GM18873 (cell line): ENCODE results near the gene LSMEM2.
"Not testable (repeated sequence)": the region's sequence is repeated elsewhere in the genome, so short reads cannot be mapped to it uniquely, and the experiment has no call there.

Experiments used
- ATAC-seq: cut with Tn5 transposase; IDR thresholded peaks from one replicate; pipeline ENCODE4 v1.9.1; 2021; ENCODE audit warnings: mild to moderate bottlenecking, moderate library complexity, moderate number of reproducible peaks; ENCODE audit not compliant: unreplicated experiment, low FRiP score

LSMEM2 gene

DNA sequence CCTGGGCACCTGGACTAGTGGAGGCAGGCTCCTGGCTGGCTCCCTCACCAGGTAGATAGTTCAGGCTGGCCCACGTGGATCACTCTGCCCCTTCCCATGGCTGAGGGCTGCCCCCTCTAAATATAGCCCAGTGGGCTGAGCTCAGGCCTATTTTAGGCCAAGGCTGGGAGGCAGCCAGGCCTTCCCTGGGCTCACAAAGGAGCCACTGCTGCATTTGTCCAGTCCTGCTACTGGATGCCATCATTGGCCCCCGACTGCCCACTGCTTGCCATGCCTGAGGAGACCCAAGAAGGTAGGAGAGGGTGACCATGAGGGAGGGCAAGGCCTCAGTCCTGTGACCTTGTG is at the start of gene LSMEM2:
LSMEM2 (plus strand) TSS at position 208 of the 345 bp plus-strand sequence; CDS start at position 235, 27 bp downstream.
- no peak for ATAC-seq

DNA sequence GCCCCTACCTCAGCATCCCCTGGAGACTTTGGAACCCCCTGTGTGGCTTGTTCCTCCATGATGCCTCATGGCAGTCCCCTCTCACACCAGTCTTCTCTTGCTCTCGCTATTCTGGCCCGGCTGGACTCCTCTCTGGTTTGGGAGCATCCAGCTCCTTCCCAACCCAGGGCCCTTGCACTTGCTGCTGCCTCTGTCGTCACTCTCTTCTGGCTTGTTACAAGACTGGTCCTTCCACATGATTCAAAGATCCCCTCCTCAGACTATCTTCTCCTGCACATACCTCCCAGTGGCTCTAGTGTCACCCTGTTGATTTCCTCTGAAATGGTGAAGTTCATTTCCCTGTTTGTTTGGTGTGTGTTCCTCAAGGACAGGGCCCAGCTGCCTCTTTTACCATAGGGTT is 49.4 kb upstream of the LSMEM2 start:
- ATAC-seq, result no peak

DNA sequence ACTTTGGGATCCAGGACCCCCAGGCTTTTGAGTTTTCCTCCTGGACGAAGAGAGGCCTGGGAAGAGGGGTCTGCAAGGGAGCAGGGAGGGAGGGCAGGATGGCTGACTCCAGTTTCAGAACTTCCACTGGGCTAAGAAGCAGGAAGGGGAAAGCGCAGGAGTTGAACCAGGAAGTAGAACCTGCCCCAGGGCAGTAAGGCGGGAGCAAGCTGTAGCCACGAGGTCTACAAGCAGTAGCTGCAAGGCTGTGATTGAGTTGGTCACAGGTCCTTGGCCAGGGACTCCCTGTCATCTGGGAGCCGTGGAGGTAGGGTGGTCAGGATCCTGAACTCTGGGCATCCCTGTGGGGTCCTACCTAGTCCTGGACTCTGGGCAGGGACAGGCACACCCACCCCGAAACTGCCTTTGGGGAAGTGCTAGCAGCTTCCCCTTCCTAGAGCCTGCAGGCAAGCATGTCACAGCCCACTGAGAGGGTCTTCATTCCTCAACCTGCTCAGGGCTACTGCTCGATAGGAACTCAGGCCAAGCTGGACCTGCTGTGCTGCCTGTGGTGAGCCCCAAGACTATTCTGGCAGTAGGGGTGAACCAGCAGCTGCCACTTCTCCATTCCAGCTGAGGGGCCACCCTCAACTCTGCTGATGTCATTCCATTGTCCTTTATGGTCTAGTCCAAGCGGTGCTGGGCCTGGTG is 48.6 kb upstream of the LSMEM2 start:
- ATAC-seq, result no peak

DNA sequence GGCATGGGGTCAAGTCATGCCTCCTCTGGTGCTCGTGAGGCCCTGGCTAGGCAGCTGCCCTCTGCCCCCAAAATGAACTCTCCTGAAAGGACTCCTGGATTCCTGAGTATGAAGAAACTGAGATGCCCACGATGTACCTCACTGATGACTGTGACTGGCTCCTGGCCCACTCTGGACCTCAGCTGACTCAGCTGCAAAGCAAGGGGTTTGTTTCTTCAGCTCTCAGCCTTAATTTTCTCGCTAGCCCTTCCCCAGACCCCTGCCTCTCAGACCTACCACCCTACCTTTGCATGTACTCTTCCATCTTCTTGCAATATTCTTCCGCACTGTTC is 48.1 kb upstream of the LSMEM2 start:
- no peak for ATAC-seq

DNA sequence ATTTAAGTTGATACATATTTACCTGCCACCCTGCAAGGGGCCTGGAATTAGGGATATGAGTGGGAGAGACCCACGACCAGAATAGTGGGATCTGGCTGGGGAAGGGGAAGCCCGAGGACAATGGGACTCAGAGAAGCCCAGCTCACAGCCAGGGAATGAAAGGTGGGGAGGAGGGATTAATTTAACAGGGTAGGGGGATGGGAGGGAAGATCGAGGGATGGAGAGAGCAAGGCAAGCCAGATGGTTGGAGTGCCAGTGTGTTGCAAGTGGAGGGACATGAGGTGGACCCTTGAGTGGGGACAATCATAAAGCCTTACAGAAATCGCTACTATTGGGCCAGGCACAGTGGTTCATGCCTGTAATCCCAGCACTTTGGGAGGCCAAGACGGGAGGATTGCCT is 47.3 kb upstream of the LSMEM2 start:
- ATAC-seq, result no peak

DNA sequence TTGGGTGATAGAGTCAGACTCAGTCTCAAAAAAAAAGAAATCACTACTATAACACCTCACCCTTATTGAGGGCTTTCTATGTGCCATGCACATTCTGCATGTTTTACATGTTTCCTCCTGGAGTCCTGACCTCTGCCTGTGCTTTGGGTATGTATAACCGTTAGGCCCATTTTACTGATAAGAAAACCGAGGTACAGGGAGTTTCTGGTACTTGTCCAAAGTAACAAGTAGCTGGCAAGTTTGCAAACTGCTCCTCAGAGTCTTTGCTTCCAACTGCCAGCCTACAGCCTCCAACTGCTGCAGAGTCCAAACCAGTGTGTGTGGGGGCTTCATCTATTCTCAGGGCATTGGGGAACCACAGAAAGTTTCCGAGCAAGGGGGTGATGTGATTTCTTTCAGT is 46.6 kb upstream of the LSMEM2 start:
- no peak for ATAC-seq

DNA sequence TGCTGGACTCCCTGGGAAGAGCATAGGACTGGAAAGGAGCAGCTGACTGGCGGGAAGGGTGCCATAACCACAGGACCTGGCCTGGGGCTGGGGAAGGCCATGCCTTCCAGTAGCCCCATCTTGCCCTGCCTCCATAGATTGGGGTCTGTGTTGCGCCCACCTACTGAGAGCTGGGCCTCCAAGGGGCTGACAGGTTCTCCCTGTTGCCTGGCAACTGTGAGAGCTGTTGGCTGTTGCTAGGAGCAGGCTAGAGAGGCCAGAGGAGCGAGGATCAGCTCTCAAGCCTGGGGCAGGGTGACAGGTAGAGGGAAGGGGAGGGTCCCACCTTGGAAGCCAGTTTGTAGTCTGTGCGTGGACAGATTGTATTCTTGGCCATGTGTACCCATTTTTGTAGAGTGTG is 45.7 kb upstream of the LSMEM2 start:
- ATAC-seq, result no peak

DNA sequence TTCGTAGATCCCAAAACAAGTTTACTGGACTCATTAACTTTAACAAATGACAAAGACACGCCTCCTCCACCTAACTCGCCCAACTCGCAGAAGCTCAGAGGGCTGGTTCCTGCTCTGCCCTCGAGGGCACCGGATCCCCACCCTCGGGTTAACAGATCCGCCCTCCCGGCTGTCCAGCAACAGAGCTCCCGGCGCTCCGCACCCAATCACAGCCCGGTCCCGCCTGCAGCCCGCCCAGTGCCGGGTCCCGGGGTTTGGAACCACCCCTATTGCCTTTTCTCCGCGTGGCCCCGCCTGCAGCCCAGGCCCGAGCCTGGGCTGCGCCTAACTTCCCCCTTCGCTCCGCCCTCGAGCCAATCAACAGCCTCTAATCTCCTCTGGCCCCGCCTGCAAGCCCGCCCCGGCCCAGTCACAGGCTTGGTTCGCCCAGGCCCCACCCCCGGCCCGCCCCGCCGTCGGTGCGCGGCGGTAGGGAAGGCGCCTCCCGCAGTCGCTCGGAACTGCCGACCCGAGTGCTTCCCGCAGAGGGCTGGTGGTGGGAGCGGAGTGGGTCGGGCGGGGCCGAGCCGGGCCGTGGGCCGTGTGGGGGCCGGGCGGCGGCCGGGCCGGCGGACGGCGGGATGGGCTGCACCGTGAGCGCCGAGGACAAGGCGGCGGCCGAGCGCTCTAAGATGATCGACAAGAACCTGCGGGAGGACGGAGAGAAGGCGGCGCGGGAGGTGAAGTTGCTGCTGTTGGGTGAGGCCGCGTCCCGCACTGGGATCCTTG is 43.0 kb upstream of the LSMEM2 start, which contains the start of gene GNAI2:
GNAI2 (plus strand) TSS at position 489 of the 768 bp plus-strand sequence; CDS start at position 621, 132 bp downstream.
- peak; percentile 90 for ATAC-seq

DNA sequence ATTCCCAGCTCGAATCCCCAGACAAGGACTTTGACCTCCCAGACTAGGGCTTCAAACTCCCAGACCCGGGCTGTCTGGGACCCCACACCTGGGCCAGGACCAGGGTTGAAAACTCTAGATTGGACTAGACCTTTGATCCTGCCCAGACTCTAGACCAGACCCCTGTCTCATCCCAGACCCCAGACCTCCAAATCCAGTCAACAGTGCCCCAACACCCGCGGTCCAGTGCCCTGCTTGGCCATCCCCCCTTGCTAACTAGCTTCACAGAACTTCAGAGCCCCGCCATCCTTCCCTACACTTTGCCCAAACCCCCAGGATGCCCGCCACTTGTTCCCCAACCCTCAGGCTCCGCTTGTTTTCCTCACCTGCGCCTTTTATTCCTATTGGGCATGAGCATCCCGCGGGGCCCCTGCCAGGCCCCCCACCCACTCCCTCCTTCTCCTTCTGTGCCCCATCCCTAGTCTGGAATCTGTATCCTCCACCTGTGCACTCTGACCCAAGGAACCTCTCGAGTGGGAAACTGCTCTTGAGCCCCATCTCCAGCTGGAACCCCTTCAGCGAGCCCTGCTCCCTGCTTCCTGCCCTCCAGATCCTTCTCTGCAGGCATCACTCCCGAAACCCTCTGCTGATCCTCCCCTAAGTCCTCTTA is 42.3 kb upstream of the LSMEM2 start:
- no peak for ATAC-seq

DNA sequence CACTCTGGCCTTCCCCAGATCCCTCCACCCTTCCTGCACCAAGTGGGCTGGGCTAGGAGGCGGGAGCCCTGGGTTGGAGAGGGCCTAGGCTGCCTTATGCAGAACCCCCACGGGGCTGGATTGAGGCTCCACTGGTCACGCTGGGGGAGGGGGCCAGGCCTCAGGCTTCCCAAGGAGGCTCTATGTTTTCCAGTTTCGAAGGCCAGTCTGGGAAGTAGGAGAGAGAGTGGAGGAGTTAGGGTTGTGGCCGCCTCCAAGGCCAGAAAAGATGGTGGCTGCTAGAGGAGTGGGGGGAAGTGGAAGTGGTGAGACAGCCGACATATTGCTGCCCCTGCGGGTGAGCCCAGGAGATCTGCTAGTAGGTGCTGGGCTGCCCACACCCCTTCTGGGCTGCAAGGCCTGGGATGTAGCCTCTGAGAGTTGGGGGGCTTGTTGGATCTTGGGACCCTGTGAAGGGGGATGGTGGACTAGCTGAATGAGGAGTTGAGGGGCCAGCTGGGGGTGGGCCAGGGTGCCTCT is 41.7 kb upstream of the LSMEM2 start:
- no peak for ATAC-seq

DNA sequence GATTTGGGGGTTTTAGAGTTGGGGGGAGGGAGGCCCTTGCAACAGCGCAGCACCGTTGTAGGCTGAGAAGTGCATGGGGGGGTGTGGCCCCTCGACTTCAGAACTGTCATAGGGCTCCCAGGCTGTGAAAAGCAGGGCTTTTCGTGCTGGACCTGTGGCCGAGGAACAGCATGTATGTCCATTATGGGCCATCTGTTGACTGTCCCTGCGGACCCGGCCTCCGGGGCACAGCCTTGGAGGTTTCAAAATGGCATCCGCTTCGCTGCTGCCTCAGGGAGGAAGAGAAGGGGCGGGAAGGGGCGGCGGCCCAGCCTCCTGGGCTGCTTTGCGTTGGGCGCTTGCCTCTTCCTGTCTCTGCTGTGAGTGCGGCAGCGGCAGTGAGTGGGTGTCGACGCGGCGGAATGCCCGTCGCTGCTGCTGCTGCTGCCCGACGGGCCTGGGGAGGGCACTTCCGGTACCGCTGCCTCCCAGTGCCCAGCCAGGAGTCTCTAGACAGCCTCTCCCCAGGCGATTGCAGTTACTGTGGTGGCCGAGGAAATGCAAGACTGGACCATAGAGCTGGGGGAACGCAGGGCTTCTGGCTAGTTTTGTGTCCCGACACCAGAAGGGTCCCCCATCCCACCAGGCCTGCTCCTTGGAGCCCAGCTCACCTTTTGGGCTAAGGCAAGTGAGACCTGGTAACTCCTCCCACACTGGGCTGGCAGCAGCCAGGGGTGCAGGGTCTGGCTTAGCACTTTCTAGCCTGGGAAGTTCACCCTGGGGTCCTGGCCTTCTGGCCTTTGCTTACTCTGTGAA is 40.9 kb upstream of the LSMEM2 start:
- ATAC-seq, result peak; percentile 36

DNA sequence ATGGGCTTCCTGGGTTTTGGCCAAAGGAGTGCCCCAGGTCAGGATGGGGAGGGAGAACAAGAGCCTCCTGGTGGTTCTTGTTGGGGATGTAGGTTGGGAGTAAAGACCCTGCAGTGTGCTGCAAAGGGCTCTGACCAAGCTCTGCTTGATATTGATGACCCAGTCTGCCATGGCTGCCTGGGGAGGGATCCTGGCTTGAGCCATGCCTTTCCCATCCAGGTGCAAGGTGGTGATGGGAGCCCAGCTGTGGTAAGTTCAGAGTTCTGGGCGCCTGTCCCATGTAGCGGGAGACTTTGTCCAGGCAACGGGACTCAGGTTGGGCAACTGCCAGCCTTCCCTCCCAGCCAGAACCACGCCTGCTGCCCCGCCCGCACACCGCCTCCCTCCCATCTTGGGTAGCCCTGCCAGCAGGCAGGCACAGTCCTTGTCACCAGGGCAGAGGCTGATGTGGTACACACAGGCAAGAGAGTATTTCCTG is 40.3 kb upstream of the LSMEM2 start:
- no peak for ATAC-seq

DNA sequence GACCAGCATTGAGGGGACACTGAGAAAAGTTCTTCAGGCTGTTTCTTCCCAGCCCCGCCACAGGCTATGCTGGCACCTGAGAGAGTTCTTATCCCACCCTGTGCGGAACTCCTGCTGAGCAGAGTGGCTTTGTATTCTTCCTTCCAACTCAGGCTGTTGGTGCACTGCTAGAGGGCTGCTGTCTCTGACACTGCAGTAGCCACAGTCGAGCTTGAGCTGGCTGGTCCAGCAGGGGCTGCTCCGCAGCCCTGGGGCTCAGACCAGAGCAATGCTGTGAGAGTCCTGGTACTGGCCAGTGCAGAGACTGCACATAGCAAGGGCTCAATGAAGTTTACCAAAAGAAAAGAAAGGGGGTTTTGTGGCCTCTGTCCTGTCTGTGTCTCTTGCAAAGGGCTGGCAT is 39.2 kb upstream of the LSMEM2 start:
- ATAC-seq, result no peak

DNA sequence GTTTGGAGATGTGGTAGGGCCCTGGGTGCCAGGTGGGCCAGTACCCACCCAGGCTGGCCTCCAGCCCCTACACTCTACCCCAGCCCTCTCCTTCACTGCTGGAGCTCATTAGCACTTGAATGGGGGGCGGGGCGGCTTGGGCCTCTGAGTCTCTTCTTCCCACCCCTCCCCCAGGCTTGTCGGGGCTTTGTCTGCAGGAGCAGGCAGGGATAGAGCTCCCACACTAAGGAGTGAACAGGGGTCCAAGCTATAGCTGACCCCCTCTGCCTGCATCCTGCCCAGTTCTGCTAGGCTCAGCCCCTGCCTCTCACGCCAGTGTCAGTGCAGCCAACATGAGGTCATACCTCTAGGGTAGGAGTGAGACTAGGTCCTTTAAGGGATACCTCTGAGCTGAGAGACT is 37.7 kb upstream of the LSMEM2 start:
- ATAC-seq, result no peak

DNA sequence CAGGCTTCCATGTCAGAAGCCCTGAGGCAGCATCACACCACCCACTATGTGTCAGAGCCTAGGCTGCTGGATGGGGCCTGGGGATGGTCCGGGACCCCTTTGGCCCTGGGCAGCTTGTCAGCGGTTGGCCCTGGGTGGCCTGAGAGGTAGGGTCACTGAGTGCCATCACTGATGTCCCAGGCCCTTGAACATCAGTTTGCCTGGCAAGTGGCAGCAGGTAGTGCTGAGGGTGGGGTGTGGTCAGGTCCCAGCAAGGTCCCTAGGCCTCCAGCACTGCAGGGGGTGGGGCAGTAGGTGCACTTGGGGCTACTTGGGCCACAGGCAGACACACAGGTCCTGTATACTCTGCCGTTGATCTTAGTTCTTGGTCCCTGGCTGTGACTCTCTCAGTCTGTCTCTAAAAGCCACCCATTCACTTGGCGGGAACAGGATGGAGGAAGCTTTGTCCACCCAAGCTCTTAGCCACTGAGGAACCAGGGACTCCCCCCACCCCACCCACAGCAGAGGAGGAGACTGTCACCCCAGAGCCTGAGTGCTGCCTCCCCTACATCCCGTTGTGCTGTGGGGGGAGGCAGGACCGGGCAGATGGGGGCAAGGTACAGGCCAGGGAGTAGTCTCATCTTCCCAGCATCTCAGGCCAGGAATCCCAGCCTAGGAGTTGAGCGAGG is 37.0 kb upstream of the LSMEM2 start:
- ATAC-seq, result no peak

DNA sequence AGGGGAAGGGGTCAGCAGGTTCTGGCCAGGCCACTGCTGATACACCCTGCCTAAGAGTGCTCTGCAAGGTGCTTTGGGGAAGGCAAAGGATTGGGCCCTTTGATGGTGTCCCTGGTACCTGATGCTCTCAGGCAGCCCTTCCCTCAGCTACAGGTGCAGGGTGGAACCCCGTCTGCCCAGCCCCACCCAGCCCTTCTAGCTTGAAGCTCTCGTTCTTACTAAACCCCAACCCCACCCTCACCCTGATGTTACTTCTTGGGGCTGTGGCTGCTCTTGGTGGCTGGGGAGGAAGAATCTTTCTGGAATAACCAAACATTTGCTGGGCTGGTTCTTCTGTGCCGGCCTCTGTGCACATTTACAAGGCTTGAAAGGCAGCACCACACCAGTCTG is 36.5 kb upstream of the LSMEM2 start:
- ATAC-seq, result no peak

DNA sequence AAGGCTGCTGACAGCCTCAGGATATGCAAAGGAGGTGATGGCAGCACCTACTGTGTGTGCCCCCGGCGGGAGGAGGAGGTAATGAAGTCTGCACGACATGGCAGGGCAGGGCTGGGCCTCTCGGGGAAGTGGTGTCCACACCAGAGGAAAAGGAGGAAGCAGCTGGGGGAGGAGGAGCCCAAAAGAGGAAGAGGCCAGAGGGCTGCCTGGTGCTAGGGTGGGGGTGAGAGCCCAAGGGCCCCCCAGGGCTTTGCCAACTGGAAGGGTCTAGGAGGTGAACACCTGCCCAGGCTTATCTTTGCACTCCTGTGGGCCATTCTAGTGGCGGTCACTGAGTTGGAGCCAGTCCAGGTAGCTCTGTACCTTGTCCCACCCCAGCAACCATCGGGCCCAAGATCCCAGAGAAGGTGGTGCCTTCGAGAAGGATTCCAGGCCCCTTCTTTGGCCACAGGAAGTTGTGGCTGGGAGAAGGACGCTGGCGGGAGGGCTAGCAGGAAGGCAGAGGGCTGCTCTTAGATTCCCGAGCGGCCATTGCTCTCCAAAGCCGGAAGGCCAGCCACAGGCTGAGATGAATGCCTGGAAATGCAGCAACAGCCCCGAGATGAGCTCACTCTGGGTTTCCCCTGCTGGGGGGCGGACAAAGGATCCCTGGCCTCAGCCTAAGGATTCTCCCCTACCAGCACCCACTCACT is 35.9 kb upstream of the LSMEM2 start:
- no peak for ATAC-seq

DNA sequence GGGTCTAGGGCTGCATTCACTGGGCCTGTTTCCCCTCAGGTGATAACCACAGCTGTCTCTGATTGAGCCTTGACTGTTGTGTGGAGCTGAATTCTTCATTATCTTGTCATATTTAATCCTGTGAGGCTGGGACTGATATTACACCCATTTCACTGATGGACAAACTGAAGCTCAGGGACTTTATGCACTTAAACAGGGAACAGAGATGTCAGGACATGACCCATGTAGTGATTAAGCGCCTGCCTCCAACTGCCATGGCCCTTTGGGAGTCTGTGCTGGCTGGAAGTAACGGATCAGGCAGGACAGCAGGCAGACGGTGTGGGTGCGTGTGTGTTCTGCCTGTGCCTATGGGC is 35.4 kb upstream of the LSMEM2 start:
- ATAC-seq, result no peak

DNA sequence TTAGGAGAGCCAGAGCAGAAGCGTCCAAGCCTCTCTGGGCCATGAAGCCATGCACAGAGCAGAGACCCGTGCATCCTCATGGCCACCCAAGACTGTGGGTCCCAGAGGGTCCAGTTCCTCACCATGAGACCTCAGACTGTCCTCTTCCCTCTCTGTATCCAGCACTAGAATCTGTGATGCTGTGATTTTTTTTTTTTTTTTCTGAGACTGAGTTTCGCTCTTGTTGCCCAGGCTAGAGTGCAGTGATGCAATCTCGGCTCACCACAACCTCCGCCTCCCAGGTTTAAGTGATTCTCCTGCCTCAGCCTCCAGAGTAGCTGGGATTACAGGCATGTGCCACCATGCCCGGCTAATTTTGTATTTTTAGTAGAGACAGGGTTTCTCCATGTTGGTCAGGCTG is 34.1 kb upstream of the LSMEM2 start:
- not testable (repeated sequence) for ATAC-seq
